ENCODE results near the gene GPX8.

GPX8 gene

GRCh38 chr5:55159763-55160492, at the start of gene GPX8:
GPX8 (plus strand) TSS chr5:55160171; CDS start chr5:55160193, 22 bp downstream.
- H3K9ac ChIP-seq (ENCODE audit: low read length), result peak within 1 kb of the TSS; percentile 95
- no peaks in the 10 kb centered on the region for H3K9me3 ChIP-seq (ENCODE audit: control insufficient read depth, low read length)
- H3K4me1 ChIP-seq (ENCODE audit: control insufficient read depth, insufficient read depth, low read length), result peaks cover 21% of the 10 kb centered on the region
- H3K36me3 ChIP-seq (ENCODE audit: control insufficient read depth, insufficient read depth, low read length, severe bottlenecking), result peaks cover 18% of the 10 kb centered on the region
- peak within 1 kb of the TSS; percentile 87 for H3K4me3 ChIP-seq (ENCODE audit: low read length)
- H3K27me3 ChIP-seq (replicated peaks; ENCODE audit: control insufficient read depth, insufficient read depth, low read length), result no peaks in the 10 kb centered on the region
- DNase-seq (ENCODE audit: low read depth), result peak; percentile 94

- no peaks in the 10 kb centered on the region for H3K36me3 ChIP-seq (ENCODE audit: control insufficient read depth, insufficient read depth, low read length, severe bottlenecking)
- DNase-seq (ENCODE audit: low read depth), result no peak
- peaks cover 2% of the 10 kb centered on the region for H3K4me1 ChIP-seq (ENCODE audit: control insufficient read depth, insufficient read depth, low read length)
- no peak overlapping the region for H3K9ac ChIP-seq (ENCODE audit: low read length)
- H3K27me3 ChIP-seq (replicated peaks; ENCODE audit: control insufficient read depth, insufficient read depth, low read length), result no peaks in the 10 kb centered on the region
- H3K4me3 ChIP-seq (ENCODE audit: low read length), result no peak overlapping the region
- H3K9me3 ChIP-seq (ENCODE audit: control insufficient read depth, low read length), result no peaks in the 10 kb centered on the region
Measured at GRCh38 chr5:55110217-55110616, 49.8 kb upstream of the GPX8 start.

- H3K4me1 ChIP-seq (ENCODE audit: control insufficient read depth, insufficient read depth, low read length), result no peaks in the 10 kb centered on the region
- H3K9ac ChIP-seq (ENCODE audit: low read length), result no peak overlapping the region
- no peak for DNase-seq (ENCODE audit: low read depth)
- no peak overlapping the region for H3K4me3 ChIP-seq (ENCODE audit: low read length)
- no peaks in the 10 kb centered on the region for H3K36me3 ChIP-seq (ENCODE audit: control insufficient read depth, insufficient read depth, low read length, severe bottlenecking)
- H3K9me3 ChIP-seq (ENCODE audit: control insufficient read depth, low read length), result no peaks in the 10 kb centered on the region
- H3K27me3 ChIP-seq (replicated peaks; ENCODE audit: control insufficient read depth, insufficient read depth, low read length), result no peaks in the 10 kb centered on the region
Measured at GRCh38 chr5:55113327-55113726, 46.6 kb upstream of the GPX8 start.

- H3K4me1 ChIP-seq (ENCODE audit: control insufficient read depth, insufficient read depth, low read length), result no peaks in the 10 kb centered on the region
- H3K9me3 ChIP-seq (ENCODE audit: control insufficient read depth, low read length), result no peaks in the 10 kb centered on the region
- no peaks in the 10 kb centered on the region for H3K36me3 ChIP-seq (ENCODE audit: control insufficient read depth, insufficient read depth, low read length, severe bottlenecking)
- H3K4me3 ChIP-seq (ENCODE audit: low read length), result no peak overlapping the region
- H3K27me3 ChIP-seq (replicated peaks; ENCODE audit: control insufficient read depth, insufficient read depth, low read length), result no peaks in the 10 kb centered on the region
- H3K9ac ChIP-seq (ENCODE audit: low read length), result no peak overlapping the region
- no peak for DNase-seq (ENCODE audit: low read depth)
Measured at GRCh38 chr5:55114061-55114460, 45.9 kb upstream of the GPX8 start.

- H3K4me1 ChIP-seq (ENCODE audit: control insufficient read depth, insufficient read depth, low read length), result no peaks in the 10 kb centered on the region
Measured at GRCh38 chr5:55123365-55123764, 36.6 kb upstream of the GPX8 start.

GRCh38 chr5:55134053-55134722, 25.8 kb upstream of the GPX8 start:
- no peaks in the 10 kb centered on the region for H3K27me3 ChIP-seq (replicated peaks; ENCODE audit: control insufficient read depth, insufficient read depth, low read length)
- H3K9me3 ChIP-seq (ENCODE audit: control insufficient read depth, low read length), result peaks cover 10% of the 10 kb centered on the region
- no peaks in the 10 kb centered on the region for H3K36me3 ChIP-seq (ENCODE audit: control insufficient read depth, insufficient read depth, low read length, severe bottlenecking)
- H3K4me1 ChIP-seq (ENCODE audit: control insufficient read depth, insufficient read depth, low read length), result peaks cover 5% of the 10 kb centered on the region
- no peak for DNase-seq (ENCODE audit: low read depth)
- H3K4me3 ChIP-seq (ENCODE audit: low read length), result no peak overlapping the region
- no peak overlapping the region for H3K9ac ChIP-seq (ENCODE audit: low read length)

More at GRCh38 chr5:55123365-55123764, 36.6 kb upstream of the GPX8 start:
- Histone ChIP-seq H3K27me3 (replicated peaks; ENCODE audit: control insufficient read depth, insufficient read depth, low read length) (no peaks in the 10 kb centered on the region), H3K36me3 (ENCODE audit: control insufficient read depth, insufficient read depth, low read length, severe bottlenecking) (no peaks in the 10 kb centered on the region), H3K4me3 (ENCODE audit: low read length) (no peak overlapping the region), H3K9ac (ENCODE audit: low read length) (no peak overlapping the region), H3K9me3 (ENCODE audit: control insufficient read depth, low read length) (no peaks in the 10 kb centered on the region)
- no peak for DNase-seq (ENCODE audit: low read depth)

GRCh38 chr5:55136521-55136920, 23.4 kb upstream of the GPX8 start:
- no peaks in the 10 kb centered on the region for H3K36me3 ChIP-seq (ENCODE audit: control insufficient read depth, insufficient read depth, low read length, severe bottlenecking)

GRCh38 chr5:55140908-55141665, 18.9 kb upstream of the GPX8 start:
- Histone ChIP-seq H3K4me1 (ENCODE audit: control insufficient read depth, insufficient read depth, low read length) (peaks cover 5% of the 10 kb centered on the region), H3K36me3 (ENCODE audit: control insufficient read depth, insufficient read depth, low read length, severe bottlenecking) (no peaks in the 10 kb centered on the region), H3K27me3 (replicated peaks; ENCODE audit: control insufficient read depth, insufficient read depth, low read length) (no peaks in the 10 kb centered on the region), H3K9me3 (ENCODE audit: control insufficient read depth, low read length) (no peaks in the 10 kb centered on the region), H3K9ac (ENCODE audit: low read length) (no peak overlapping the region), H3K4me3 (ENCODE audit: low read length) (no peak overlapping the region)
- DNase-seq (ENCODE audit: low read depth), result no peak

More at GRCh38 chr5:55136521-55136920, 23.4 kb upstream of the GPX8 start:
- Histone ChIP-seq H3K4me1 (ENCODE audit: control insufficient read depth, insufficient read depth, low read length) (peaks cover 5% of the 10 kb centered on the region), H3K9me3 (ENCODE audit: control insufficient read depth, low read length) (no peaks in the 10 kb centered on the region), H3K27me3 (replicated peaks; ENCODE audit: control insufficient read depth, insufficient read depth, low read length) (no peaks in the 10 kb centered on the region), H3K9ac (ENCODE audit: low read length) (no peak overlapping the region), H3K4me3 (ENCODE audit: low read length) (no peak overlapping the region)
- DNase-seq (ENCODE audit: low read depth), result no peak

- H3K27me3 ChIP-seq (replicated peaks; ENCODE audit: control insufficient read depth, insufficient read depth, low read length), result no peaks in the 10 kb centered on the region
- H3K4me1 ChIP-seq (ENCODE audit: control insufficient read depth, insufficient read depth, low read length), result no peaks in the 10 kb centered on the region
- no peaks in the 10 kb centered on the region for H3K36me3 ChIP-seq (ENCODE audit: control insufficient read depth, insufficient read depth, low read length, severe bottlenecking)
- no peaks in the 10 kb centered on the region for H3K9me3 ChIP-seq (ENCODE audit: control insufficient read depth, low read length)
- no peak for DNase-seq (ENCODE audit: low read depth)
- no peak overlapping the region for H3K9ac ChIP-seq (ENCODE audit: low read length)
- H3K4me3 ChIP-seq (ENCODE audit: low read length), result no peak overlapping the region
Measured at GRCh38 chr5:55141945-55142690, 17.9 kb upstream of the GPX8 start.

- Histone ChIP-seq H3K9me3 (ENCODE audit: control insufficient read depth, low read length) (no peaks in the 10 kb centered on the region), H3K4me1 (ENCODE audit: control insufficient read depth, insufficient read depth, low read length) (no peaks in the 10 kb centered on the region), H3K9ac (ENCODE audit: low read length) (no peak overlapping the region), H3K4me3 (ENCODE audit: low read length) (no peak overlapping the region), H3K36me3 (ENCODE audit: control insufficient read depth, insufficient read depth, low read length, severe bottlenecking) (no peaks in the 10 kb centered on the region), H3K27me3 (replicated peaks; ENCODE audit: control insufficient read depth, insufficient read depth, low read length) (no peaks in the 10 kb centered on the region)
- DNase-seq (ENCODE audit: low read depth), result no peak
Measured at GRCh38 chr5:55143624-55144023, 16.3 kb upstream of the GPX8 start.

- DNase-seq (ENCODE audit: low read depth), result no peak
- no peaks in the 10 kb centered on the region for H3K4me1 ChIP-seq (ENCODE audit: control insufficient read depth, insufficient read depth, low read length)
- H3K36me3 ChIP-seq (ENCODE audit: control insufficient read depth, insufficient read depth, low read length, severe bottlenecking), result no peaks in the 10 kb centered on the region
- H3K9ac ChIP-seq (ENCODE audit: low read length), result no peak overlapping the region
- no peak overlapping the region for H3K4me3 ChIP-seq (ENCODE audit: low read length)
- no peaks in the 10 kb centered on the region for H3K9me3 ChIP-seq (ENCODE audit: control insufficient read depth, low read length)
- H3K27me3 ChIP-seq (replicated peaks; ENCODE audit: control insufficient read depth, insufficient read depth, low read length), result no peaks in the 10 kb centered on the region
Measured at GRCh38 chr5:55146080-55146479, 13.9 kb upstream of the GPX8 start.

Measured in adipocyte (in vitro differentiated cells).